ENCODE results near the gene LCNL1.

The LCNL1 gene

GRCh38 chr9:137013571-137013940, 30.8 kb downstream of the LCNL1 start:
- DNase-seq = no peak

GRCh38 chr9:137014166-137014565, 31.4 kb downstream of the LCNL1 start:
- no peak for DNase-seq

GRCh38 chr9:137014776-137015539, 32.2 kb downstream of the LCNL1 start:
- DNase-seq = no peak

- DNase-seq = no peak
Observed at GRCh38 chr9:137015540-137015930, 32.7 kb downstream of the LCNL1 start.

- no peak for DNase-seq
Observed at GRCh38 chr9:137015976-137016375, 33.2 kb downstream of the LCNL1 start.

- no peak for DNase-seq
Observed at GRCh38 chr9:137016436-137016835, 33.6 kb downstream of the LCNL1 start.

GRCh38 chr9:137017071-137017470, 34.3 kb downstream of the LCNL1 start:
- DNase-seq = no peak

GRCh38 chr9:137017791-137018497, 35.2 kb downstream of the LCNL1 start:
- DNase-seq = no peak

GRCh38 chr9:137018761-137019559, 36.2 kb downstream of the LCNL1 start:
- no peak for DNase-seq

GRCh38 chr9:137019891-137020683, 37.3 kb downstream of the LCNL1 start:
- DNase-seq = no peak

- no peak for DNase-seq
Observed at GRCh38 chr9:137020771-137021567, 38.2 kb downstream of the LCNL1 start.

GRCh38 chr9:137021568-137021978, 38.8 kb downstream of the LCNL1 start:
- DNase-seq = no peak

- DNase-seq = no peak
Observed at GRCh38 chr9:137021979-137022661, 39.3 kb downstream of the LCNL1 start.

GRCh38 chr9:137022662-137023008, 39.8 kb downstream of the LCNL1 start:
- DNase-seq = no peak

GRCh38 chr9:137023157-137023556, 40.4 kb downstream of the LCNL1 start:
- no peak for DNase-seq

- no peak for DNase-seq
Observed at GRCh38 chr9:137023583-137023991, 40.8 kb downstream of the LCNL1 start.

- DNase-seq = no peak
Observed at GRCh38 chr9:137025517-137025966, 42.7 kb downstream of the LCNL1 start.

GRCh38 chr9:137026384-137026783, 43.6 kb downstream of the LCNL1 start:
- no peak for DNase-seq

- DNase-seq = no peak
Observed at GRCh38 chr9:137026828-137027227, 44.0 kb downstream of the LCNL1 start.

GRCh38 chr9:137027369-137028262, 44.8 kb downstream of the LCNL1 start, which contains the start of gene ABCA2:
ABCA2 (minus strand) TSS chr9:137028237; CDS start chr9:137028140, 97 bp downstream.
- no peak for DNase-seq
